NCI-H345 treated with DMSO at 0.1 percent for 48 hours (cell line): Measurements from ENCODE around the gene TSNAXIP1.
"Not testable (repeated sequence)": the region's sequence is repeated elsewhere in the genome, so short reads cannot be mapped to it uniquely, and the experiment has no call there.

Experiments
- DNase-seq: peaks from one replicate; lab custom pipeline; 2025; ENCODE audit not compliant: unreplicated experiment; lab: John Stamatoyannopoulos, UW

The TSNAXIP1 gene

DNA sequence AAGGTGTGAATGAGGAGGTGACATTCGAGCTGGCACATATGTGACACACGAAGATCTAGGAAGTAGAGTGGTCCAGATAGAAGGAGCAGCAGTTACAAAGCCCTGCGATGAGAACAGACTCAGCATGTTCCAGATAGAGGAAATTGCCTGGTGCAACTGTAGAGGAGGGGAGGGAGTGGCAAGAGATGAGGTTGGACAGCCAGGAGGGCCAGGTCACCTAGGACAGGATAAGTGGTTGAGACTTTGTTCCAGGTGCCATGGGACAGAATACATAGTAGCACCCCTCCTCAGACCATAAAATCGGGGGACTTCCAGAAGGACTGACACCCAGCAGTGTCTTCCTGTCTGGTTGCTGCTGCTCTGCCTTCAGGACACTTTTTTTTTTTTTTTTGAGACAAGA lies 51.8 kb downstream of the TSNAXIP1 start:
- DNase-seq, result no peak

DNA sequence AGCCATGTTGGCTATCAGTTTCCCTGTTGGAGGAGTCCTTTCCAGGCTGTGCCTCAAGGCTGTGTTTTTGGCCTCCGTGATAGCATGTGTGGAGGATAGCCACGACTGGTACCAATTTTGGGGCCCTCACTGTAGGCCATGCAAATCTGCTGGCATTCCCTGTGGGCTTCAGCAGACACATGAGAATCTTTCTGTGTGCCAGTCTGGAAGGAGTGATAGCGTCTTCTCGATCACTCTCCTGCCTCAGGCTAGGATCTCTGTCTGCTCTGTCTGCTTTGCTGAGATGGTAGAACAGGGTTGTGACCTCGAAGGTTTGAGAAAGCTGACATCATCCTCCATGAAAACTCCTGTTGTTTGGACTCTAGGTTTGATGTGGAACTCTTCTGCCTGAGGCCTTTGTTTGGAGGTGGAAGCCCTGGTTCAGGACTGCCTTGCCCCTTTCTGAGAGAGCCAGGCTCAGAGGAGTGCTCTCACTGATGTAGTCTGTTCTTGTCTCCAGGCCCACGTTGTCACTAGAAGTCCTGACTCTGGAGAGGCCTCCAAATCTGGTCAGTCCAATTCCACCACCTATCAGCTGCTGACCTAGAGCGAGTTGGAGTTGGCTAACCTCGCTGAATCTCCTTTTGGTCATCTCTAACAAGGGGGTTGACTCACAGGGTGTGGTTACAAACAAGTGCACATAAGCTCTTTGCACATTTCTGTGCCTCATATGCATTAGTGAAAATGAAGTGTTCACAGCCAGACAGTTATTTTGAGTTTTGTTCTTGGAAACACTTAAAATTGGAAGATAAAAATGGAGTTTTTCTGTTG lies 54.1 kb downstream of the TSNAXIP1 start:
- DNase-seq, result no peak

DNA sequence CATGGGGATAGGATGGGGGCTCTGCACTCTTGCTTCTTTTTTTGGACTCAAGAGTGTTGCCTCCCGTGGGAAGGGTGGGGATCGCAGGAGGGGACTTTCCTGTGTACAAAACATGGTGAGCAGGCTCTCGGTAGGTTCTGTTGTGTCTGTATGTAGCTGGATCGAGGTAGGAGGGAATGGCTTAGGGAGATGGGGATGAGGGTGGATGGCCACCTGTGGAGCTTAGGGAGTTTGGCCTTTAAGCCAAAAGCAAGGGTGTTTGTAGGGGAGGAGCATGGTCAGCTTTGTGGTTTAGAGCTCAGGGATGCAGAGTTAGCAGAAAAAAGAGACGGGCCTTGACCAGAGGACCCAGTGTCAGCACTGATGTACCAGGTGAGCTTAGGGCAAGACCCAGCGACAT lies 55.2 kb downstream of the TSNAXIP1 start:
- no peak for DNase-seq

DNA sequence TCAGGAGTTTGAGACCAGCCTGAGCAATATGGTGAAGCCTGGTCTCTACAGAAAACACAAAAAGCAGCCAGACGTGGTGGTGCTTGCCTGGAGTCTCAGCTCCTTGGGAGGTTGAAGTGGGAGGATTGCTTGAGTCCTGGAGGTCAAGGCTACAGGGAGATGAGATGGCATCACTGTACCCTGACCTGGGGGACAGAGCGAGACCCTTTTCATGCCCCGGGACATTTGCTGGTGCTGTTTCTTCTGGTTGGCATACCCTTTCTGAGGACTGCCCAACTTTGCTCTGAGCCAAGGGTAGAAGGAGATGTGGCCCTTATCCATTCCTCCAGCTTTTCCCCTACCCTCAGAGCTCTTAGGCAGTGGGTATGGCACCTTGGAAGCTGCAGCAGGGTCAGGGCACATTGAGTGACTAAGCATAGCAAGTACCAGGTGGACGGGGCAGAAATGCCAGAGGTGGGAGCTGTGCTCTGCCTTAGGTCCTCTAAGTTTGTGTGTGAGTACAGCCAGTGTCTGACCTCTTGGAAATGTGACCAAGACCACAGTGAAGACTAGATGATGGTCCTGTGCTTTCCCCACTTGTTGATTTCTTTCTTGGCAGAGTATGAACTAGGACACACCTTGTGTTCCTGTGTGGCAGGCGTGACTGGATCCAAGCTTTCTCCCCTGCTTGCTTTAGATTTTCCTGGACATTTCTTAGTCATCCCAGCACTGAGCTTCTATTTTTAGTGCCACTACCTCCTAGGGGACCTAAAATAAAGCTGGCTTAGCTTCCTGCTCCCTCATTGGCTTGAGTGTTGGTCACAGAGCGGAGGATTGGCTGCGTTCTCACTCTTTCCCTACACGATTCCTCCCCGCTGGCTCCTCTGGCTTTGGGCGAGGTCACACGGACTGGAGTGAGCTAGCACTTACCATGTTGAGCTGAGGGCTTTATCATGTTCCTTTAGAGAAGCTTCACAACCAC lies 56.2 kb downstream of the TSNAXIP1 start:
- DNase-seq, result no peak

DNA sequence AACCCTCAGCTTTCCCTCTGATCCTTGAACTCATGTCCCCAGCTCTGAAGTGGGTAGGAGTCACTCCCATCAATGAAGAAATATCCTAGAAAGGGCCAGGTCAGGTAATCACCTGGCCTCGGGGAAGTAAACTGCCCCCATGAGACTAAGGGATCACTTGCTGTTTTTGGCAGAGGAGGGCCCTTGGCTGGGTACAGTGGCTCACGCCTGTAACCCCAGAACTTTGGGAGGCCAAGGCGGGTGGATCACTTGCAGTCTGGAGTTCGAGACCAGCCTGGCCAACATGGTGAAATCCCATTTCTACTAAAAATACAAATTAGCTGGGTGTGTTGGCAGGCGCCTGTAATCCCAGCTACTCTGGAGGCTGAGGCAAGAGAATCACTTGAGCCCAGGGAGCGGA lies 57.4 kb downstream of the TSNAXIP1 start:
- DNase-seq, result not testable (repeated sequence)

DNA sequence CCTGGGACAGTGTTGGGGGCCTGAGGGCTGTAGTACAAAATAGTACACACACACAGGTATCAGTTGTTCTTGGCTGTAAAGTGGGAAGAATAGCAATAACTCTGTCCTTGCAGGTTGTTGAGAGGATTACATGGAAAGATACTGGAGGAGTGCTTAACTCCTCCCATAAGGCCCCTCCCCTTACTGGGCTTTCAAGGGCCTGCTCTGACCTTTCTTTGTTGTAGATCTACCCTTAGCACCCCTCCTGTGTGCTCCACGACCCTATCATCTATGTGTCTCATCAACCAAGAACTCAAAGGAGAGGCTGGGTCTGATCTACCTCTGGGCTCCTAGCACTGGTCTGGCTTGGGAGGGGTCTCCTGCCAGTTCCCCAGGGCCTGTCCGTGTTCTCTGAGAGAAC lies 57.9 kb downstream of the TSNAXIP1 start:
- DNase-seq, result no peak

DNA sequence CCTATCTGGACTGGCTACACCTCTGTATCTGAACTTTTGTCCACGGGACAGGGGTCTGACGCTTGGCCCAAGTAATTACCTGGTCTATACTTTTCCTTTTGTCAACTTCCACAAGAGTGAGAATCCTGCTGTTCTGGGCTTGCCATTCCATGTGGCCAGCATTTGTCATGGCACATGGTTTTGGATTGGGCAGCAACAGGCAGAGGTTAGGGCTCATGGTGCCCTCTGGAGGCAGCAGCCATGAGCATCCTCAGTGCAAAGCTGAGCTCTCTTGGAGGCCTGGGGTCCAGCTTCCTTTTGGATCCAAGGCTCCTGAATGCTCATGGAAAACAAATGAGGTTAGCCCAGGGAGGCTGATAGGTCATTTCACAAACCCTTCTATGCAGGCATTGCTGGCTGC lies 58.6 kb downstream of the TSNAXIP1 start:
- no peak for DNase-seq

DNA sequence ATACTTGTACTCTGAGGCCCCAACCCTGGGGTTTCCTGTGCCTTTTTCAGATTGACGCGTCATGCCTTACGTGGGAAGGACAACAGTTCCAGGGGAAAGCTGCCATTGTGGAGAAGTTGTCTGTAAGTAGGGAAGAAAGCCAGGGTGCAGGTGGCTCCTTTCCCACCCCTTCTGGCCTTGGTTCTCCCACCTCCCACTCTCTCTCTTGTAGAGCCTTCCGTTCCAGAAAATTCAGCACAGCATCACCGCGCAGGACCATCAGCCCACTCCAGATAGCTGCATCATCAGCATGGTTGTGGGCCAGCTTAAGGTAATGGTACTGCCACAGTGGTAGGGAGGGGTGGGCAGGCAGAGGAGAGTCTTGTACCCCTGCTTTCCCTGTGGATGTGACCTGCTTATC lies 61.6 kb downstream of the TSNAXIP1 start:
- no peak for DNase-seq

DNA sequence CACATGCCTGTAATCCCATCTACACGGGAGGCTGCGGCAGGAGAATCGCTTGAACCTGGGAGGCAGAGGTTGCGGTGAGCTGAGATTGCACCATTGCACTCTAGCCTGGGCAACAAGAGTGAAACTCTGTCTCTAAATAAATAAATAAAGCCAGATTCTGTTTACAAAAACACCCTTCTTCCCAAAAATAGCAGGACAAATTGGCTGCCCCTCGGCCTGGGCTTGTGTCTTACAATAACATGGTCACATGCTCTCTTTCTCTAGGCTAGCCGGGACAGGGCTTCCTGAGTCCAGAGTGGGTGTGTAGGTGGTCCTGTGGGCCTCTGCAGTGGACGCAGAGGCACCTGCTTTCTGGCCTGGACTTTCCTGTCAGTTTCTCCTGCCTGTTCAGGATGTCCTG lies 63.0 kb downstream of the TSNAXIP1 start:
- no peak for DNase-seq

DNA sequence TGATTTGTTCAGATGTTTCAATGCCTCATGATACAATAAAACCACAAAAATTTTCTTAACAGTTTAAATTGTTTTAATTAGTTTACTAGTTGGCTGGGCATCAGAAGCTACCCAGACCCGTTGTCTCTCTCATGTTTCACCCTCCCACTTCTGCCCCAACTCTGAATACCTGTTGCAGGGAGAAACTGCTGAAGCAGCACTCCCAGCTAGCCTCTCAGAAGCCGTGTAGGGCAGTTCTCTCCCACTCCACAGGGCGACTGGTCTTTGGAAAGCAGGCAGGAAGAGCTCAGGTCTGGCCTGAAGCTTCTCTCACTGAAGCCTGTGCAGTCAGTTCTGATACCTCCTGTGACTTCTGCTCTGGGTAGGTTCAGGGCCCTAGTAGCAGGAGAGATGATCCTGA lies 64.6 kb downstream of the TSNAXIP1 start:
- DNase-seq, result no peak

DNA sequence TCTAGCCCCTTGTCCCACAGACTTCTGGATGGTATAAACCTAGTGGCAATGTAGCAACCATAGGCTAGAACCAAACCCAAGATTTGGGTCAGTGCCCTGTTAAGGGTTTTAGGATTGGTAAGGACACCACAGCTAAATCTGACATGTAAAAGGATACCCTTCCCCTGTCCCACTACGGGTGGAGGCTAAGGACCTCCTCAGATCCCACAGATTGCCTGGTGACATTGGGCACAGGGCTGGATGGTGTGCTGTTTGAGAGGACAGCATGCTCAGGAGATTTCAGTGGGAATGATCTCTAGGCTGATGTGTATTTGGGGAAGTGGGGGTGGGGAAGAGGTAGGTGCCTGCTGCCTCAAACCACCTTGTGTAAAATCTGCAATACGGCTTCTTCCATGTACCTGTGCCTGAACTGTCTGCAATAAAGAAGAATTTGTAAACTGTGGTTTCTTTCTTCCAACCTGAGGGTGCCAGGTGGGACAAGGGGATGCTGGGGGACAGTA lies 65.5 kb downstream of the TSNAXIP1 start:
- no peak for DNase-seq

DNA sequence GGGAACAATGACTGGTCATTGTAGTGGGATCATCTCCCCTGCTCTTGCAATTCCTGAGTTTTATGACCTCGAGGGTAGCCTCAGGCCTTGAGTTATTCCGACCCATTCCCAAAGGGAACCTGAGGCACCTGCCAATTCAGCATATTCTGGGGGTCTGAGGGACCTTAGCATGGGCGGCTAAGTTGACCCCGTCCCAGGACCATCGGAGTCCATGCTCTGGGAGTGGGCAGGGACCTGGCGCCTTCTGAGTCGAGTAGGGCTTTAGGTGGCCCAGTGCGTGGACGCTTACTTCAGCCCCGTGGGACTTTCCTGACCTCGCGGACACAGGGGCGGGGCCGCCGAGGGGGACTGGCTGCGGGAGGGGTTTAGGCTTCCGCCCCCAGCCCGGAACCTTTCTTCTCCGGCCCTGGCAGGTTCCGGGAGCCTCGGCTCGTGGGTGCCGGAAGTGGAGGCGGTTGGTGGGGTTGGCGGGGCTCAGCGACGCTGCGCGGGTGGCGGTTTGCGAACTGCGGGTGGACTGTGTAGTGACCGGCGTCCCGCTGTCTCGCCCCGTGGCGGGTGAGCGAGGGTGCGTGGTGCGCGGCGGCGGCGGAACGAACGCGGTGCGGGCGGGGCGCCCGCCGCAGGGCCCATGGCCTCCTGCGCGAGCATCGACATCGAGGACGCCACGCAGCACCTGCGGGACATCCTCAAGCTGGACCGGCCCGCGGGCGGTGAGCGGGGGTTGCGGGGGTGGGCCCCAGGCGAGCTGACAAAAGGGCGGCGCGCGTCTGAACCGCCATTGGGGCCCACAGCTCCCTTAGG lies 66.1 kb downstream of the TSNAXIP1 start, which contains the start of gene EDC4:
Gene EDC4 (plus strand): TSS at position 422 of the 804 bp plus-strand sequence. CDS start 210 bp downstream, at position 632.
- peak; percentile 19 for DNase-seq

DNA sequence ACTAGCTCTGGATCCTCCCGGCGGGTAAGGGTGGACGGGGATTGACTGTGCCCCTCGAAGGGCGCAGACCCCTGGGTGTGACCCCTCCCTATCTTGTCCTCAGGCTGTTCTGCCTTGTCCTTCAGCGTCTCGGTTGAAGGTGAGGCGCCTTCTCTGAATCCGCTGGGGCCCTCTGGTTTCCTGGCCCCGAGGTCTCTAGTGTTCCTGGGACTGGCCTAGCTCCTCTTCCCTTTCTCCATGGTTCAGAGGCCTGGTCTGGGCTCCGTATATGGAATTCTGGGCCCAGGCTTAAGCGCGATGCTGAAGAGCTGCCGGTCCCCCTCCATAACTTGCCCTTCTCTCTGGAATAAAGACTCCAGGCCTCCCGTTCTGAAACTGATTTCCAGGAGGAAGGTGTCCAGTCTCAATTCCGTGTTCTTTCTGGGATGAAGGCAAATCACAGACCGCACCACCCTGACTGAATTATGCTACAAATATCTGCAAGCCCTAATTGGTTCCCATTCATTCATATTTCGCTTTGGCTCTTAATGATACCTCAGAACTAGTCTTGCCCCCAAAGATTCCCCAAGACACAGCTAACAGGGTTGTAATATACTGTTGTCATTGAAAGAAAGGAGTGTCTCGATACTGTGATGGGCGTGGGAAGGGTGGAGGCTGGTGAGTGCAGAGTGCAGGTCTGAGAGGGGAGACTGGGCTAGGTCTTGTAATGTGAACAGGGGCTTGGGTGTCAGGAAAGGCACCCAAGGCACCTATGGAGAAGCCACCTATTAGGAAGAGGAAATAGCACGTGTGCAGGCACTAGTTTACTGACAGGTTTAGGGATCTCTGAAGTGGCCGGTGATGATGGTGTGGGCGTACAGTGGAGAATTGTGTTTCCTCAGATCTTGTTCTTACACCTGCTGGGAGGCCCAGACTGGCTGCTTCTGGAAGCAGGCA lies 67.0 kb downstream of the TSNAXIP1 start:
- no peak for DNase-seq

DNA sequence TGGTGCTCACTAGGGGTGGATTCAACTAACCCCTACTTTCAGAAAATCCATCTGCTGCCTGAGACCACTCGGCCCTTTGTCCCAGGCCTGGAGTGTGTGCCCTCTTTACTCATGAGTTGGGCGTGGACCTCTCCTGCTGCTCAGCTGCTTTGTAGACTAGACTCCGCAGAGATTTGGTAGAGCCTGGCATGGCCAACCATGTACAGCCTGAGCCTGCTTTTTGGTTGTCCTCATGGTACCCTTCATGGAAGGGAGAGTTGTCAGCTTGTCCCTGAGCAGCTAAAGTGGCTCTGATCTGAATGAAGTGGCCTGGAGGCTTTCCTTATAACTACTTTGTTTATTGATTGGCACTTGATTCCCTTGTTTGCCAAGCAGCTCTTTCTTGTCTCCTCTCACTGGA lies 67.7 kb downstream of the TSNAXIP1 start:
- no peak for DNase-seq

DNA sequence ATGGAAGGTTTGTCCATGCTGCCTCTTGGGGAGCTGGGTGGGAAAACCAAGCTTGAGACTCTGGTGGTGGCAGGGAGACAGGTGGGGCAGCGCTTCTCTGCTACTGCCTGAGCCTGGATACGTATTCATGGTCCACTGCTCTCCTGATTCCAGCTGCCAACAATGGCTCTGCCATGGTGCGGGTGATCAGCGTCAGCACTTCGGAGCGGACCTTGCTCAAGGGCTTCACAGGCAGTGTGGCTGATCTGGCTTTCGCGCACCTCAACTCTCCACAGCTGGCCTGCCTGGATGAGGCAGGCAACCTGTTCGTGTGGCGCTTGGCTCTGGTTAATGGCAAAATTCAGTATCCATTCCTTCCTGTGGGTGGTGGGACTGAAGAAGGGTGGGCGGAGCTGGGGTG lies 70.4 kb downstream of the TSNAXIP1 start:
- no peak for DNase-seq
